ENCODE measurements around the gene CAPN15.

DNA sequence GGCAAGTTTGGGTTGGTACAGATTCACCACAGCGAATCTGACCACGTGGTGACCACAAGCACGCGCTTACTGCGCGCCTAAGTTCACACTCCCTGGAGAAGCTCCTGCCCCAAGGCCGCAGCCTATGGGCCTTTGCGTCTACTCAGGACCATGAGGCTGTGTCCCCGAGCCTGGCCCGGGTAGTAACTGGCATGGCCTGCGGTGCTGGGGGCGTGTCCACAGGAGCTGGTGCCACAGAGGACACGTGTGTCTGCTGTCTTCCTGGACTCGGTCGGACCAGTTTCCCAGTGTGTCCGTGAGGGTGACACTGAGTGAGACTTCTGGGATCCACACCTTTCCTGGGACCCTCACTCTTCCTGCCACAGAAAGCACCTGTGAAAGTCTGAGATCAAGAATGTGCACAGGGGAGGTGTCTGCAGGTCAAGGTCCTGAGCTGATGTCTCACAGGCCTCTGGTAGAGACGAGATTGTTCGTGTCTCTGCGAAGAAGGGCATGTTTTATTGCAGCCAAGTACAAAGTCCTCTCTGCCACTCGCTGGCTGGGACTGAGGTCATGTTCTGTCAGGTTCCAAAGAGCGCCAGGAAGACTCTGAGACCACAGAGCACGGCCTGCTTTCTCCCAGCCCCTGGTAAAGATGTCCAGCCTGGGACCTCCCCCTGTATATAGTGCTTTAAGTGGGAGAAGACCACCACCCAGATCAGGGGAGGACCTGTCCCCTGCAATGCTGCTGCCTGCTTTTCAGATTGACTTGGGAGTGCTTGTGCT lies 25.2 kb upstream of the CAPN15 start:
- peak; percentile 87 to 96 for TF ChIP-seq POLR2A (IDR thresholded peaks at IDR 0.05)
- TF ChIP-seq, protein P1, sequence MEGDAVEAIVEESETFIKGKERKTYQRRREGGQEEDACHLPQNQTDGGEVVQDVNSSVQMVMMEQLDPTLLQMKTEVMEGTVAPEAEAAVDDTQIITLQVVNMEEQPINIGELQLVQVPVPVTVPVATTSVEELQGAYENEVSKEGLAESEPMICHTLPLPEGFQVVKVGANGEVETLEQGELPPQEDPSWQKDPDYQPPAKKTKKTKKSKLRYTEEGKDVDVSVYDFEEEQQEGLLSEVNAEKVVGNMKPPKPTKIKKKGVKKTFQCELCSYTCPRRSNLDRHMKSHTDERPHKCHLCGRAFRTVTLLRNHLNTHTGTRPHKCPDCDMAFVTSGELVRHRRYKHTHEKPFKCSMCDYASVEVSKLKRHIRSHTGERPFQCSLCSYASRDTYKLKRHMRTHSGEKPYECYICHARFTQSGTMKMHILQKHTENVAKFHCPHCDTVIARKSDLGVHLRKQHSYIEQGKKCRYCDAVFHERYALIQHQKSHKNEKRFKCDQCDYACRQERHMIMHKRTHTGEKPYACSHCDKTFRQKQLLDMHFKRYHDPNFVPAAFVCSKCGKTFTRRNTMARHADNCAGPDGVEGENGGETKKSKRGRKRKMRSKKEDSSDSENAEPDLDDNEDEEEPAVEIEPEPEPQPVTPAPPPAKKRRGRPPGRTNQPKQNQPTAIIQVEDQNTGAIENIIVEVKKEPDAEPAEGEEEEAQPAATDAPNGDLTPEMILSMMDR (IDR thresholded peaks at IDR 0.05), result peak in 2 of 6 experiments; percentile 6 to 9

Data from Peyer's patch (tissue), 4 donors.